Panc1 (cell line): ENCODE data around the gene ERC2. TPM values are rescaled to one million over a fixed set of nuclear protein-coding genes. Genes with fewer than 3 reads are reported as not detected.

Source experiments
- ATAC-seq: fragments of 200-7000 bp; cut with Tn5 transposase; 2 replicates; pipeline ENCODE4 v1.9.1; 2020; ENCODE audit warnings: mild to moderate bottlenecking, moderate library complexity
- BruUV-seq: library from RNA; stranded (reverse); fragments of 400-500 nt; replicated peaks from 2 replicates; lab custom pipeline; 2021; lab: Mats Ljungman, UMichigan
- CTCF ChIA-PET: fragments of 300-600 bp; sonication (Branson Sonifier 250); formaldehyde crosslinking; loops from one replicate; lab custom pipeline; 2022; ENCODE audit warnings: antibody characterized with exemption; lab: Charles Lee
- POLR2A ChIA-PET: fragments of 300-600 bp; sonication (Branson Sonifier 250); formaldehyde crosslinking; loops from one replicate; lab custom pipeline; 2022; ENCODE audit warnings: antibody characterized with exemption; lab: Charles Lee
- DNase-seq: peaks from one replicate; pipeline ENCODE4 v3.0.0-alpha.2; 2010; ENCODE audit warnings: low read depth, low spot score
- H3K27ac ChIP-seq: 2 replicates; pipeline ENCODE4 v1.5.1; 2011; ENCODE audit warnings: mild to moderate bottlenecking, low read length, inconsistent platforms
- H3K27me3 ChIP-seq: fragments of 200-500 bp; sonication (Bioruptor generic); 2 replicates; pipeline ENCODE4 v1.6.0; 2014; ENCODE audit warnings: low read length, inconsistent platforms; ENCODE audit not compliant: control insufficient read depth, insufficient read depth
- H3K36me3 ChIP-seq: fragments of 200-500 bp; sonication (Bioruptor generic); 2 replicates; pipeline ENCODE4 v1.5.1; 2014; ENCODE audit warnings: inconsistent platforms, mild to moderate bottlenecking, low read length, moderate library complexity; ENCODE audit not compliant: control insufficient read depth, insufficient read depth
- H3K4me1 ChIP-seq: 2 replicates; pipeline ENCODE4 v1.5.1; 2011; ENCODE audit warnings: inconsistent platforms, mild to moderate bottlenecking, low read length, moderate library complexity; ENCODE audit not compliant: control insufficient read depth, insufficient read depth
- H3K4me3 ChIP-seq, 2 experiments: 2 replicates each; pipeline ENCODE4 v1.5.1; 2011 to 2012; ENCODE audit warnings: low read depth in 2 of 2, low read length in 2 of 2, mild to moderate bottlenecking in 2 of 2, inconsistent platforms in 1 of 2, moderate library complexity in 1 of 2
- H3K9me3 ChIP-seq: fragments of 200-500 bp; sonication (Bioruptor generic); 2 replicates; pipeline ENCODE4 v1.5.1; 2014; ENCODE audit warnings: low read depth, mild to moderate bottlenecking, inconsistent platforms, low read length, moderate library complexity; ENCODE audit not compliant: control insufficient read depth, insufficient read depth
- CTCF ChIP-seq: fragments of 450-650 bp; IDR thresholded peaks from 2 replicates; pipeline ENCODE4 v1.5.1; 2017; ENCODE audit warnings: mild to moderate bottlenecking
- POLR2AphosphoS5 ChIP-seq: IDR thresholded peaks from 2 replicates; pipeline ENCODE4 v1.6.1; 2012; ENCODE audit warnings: mild to moderate bottlenecking, low read depth, low read length, moderate library complexity
- SIN3A ChIP-seq: IDR thresholded peaks from 2 replicates; pipeline ENCODE4 v1.6.1; 2012; ENCODE audit warnings: low read depth, mild to moderate bottlenecking, low read length, moderate library complexity, borderline replicate concordance; ENCODE audit not compliant: insufficient read depth
- TCF7L2 ChIP-seq: IDR thresholded peaks from 2 replicates; pipeline ENCODE4 v1.6.1; 2011; ENCODE audit warnings: mild to moderate bottlenecking, low read depth, low read length, inconsistent platforms
- in situ Hi-C: cut with HindIII; loops from 2 replicates; pipeline ENCODE4 v1.10.0; 2016; ENCODE audit warnings: low sequenced_read_pairs, low pct_unique_long_range_greater_than_20kb
- intact Hi-C: fragments of 100-400 bp; cut with micrococcal nuclease; formaldehyde crosslinking; loops from one replicate; pipeline ENCODE4 v1.10.0; 2022; ENCODE audit not compliant: unreplicated experiment
- total RNA-seq: library from RNA; stranded (reverse); gene quantifications from one replicate; pipeline ENCODE4 v1.2.1, GENCODE V29; 2021; ENCODE audit not compliant: unreplicated experiment
- TF ChIP-seq, protein P1 (sequence below), 2 experiments: IDR thresholded peaks; 2 replicates each; pipeline ENCODE4 v1.6.1; 2011 to 2012; ENCODE audit warnings: low read depth in 2 of 2, control low read depth in 1 of 2, low read length in 1 of 2, mild to moderate bottlenecking in 1 of 2, moderate library complexity in 1 of 2; ENCODE audit not compliant: insufficient read depth in 1 of 2

Gene ERC2
- total RNA-seq, 1 experiment from 2014 or later: 0.33 TPM

GRCh38 chr3:55968331-55968730 lies 499.9 kb downstream of the ERC2 start:
- intact Hi-C loops (no loop called here), in situ Hi-C loops (no loop called here)
- H3K27ac ChIP-seq: no peak overlapping the region
- TF ChIP-seq SIN3A (no peak), CTCF (no peak), POLR2AphosphoS5 (no peak), TCF7L2 (no peak)
- TF ChIP-seq, protein P1, sequence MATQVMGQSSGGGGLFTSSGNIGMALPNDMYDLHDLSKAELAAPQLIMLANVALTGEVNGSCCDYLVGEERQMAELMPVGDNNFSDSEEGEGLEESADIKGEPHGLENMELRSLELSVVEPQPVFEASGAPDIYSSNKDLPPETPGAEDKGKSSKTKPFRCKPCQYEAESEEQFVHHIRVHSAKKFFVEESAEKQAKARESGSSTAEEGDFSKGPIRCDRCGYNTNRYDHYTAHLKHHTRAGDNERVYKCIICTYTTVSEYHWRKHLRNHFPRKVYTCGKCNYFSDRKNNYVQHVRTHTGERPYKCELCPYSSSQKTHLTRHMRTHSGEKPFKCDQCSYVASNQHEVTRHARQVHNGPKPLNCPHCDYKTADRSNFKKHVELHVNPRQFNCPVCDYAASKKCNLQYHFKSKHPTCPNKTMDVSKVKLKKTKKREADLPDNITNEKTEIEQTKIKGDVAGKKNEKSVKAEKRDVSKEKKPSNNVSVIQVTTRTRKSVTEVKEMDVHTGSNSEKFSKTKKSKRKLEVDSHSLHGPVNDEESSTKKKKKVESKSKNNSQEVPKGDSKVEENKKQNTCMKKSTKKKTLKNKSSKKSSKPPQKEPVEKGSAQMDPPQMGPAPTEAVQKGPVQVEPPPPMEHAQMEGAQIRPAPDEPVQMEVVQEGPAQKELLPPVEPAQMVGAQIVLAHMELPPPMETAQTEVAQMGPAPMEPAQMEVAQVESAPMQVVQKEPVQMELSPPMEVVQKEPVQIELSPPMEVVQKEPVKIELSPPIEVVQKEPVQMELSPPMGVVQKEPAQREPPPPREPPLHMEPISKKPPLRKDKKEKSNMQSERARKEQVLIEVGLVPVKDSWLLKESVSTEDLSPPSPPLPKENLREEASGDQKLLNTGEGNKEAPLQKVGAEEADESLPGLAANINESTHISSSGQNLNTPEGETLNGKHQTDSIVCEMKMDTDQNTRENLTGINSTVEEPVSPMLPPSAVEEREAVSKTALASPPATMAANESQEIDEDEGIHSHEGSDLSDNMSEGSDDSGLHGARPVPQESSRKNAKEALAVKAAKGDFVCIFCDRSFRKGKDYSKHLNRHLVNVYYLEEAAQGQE (IDR thresholded peaks at IDR 0.05; ENCODE audit: insufficient read depth in 1 of 2, low read depth in 2 of 2, low read length in 1 of 2): no peak
- BruUV-seq: no TSS peak
- DNase-seq: no peak
- no peaks in the 10 kb centered on the region for H3K9me3 ChIP-seq
- ChIA-PET POLR2A (no interaction called here), CTCF (no interaction called here)
- H3K27me3 ChIP-seq: no peaks in the 10 kb centered on the region
- H3K36me3 ChIP-seq: no peaks in the 10 kb centered on the region
- H3K4me1 ChIP-seq: no peaks in the 10 kb centered on the region
- no peak for ATAC-seq
- no peak overlapping the region for H3K4me3 ChIP-seq

DNA sequence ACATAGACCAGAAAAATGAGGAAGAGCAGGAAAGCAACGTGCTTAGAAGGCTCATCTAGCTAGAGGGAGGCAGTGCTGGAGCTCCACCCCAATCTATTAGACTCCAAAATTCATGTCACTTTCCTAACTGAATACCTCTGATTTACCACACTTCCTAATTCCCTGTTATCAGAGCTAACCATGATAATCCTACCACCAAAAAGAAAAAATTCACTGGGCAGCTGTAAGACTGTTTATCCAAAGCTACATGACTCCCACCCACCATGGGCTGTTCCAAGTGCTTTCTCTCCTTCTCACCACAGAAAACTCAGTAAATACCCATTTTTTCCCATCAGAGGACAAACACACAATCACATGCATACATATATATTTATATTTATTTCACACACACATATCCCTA lies 501.7 kb downstream of the ERC2 start:
- DNase-seq: no peak
- BruUV-seq: no TSS peak
- CTCF ChIA-PET: no interaction called here
- intact Hi-C loops (no loop called here), in situ Hi-C loops (no loop called here)
- H3K36me3 ChIP-seq: no peaks in the 10 kb centered on the region
- POLR2A ChIA-PET: no interaction called here
- no peak for TF ChIP-seq CTCF
- TF ChIP-seq SIN3A: no peak
- TF ChIP-seq TCF7L2: no peak
- TF ChIP-seq, protein P1 (IDR thresholded peaks at IDR 0.05; ENCODE audit: insufficient read depth in 1 of 2, low read depth in 2 of 2, low read length in 1 of 2): no peak
- TF ChIP-seq POLR2AphosphoS5: no peak
- no peaks in the 10 kb centered on the region for H3K4me1 ChIP-seq
- no peaks in the 10 kb centered on the region for H3K27me3 ChIP-seq
- no peak for ATAC-seq
- no peak overlapping the region for H3K4me3 ChIP-seq
- H3K9me3 ChIP-seq: no peaks in the 10 kb centered on the region
- no peak overlapping the region for H3K27ac ChIP-seq
